Astrocyte of the hippocampus (primary cell): Measurements from ENCODE around the gene CNTNAP2.

ENCODE experiments used
- DNase-seq: peaks from one replicate; pipeline ENCODE4 v3.0.0; 2011; ENCODE audit warnings: low read depth, low spot score

The CNTNAP2 gene

DNA sequence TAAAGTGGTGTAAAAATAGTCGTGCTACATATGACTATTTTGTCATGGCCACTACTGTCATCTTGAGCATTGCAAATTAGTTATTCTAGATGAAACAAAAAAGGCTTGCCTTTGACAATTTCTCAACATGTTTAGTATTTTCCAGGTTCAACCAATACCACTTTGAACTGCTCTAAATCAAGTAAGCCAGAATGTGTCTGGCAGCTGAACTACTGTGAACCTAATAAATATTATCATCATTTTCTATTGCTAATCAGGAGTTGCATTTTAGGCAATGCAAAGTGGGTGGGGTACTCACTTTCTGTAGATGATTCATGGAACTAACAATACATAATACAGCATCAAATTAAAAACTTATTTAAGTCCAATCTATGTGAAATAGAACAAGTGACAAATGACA, 877.2 kb downstream of the CNTNAP2 start:
- no peak for DNase-seq

DNA sequence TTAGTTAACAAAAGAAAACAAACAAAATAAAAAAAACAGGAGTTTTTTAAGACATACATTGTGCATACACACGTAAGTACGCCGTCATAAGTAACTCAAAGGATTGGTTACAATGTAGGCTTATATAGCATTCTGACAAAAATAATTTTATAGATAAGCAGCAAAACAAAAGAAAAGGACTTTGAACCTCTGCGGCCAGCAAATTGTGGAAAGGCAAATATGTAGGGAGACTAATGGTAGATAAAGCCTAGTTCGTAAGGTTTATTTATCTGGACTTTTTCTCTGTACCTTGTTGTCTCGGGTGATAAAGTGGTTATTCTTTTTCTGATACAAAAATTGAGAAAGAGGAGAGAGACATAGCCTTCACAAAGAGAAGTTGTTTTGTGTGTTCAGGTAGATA, 891.9 kb downstream of the CNTNAP2 start:
- no peak for DNase-seq

GRCh38 chr7:147012666-147013065, 896.1 kb downstream of the CNTNAP2 start:
- peak; percentile 3 for DNase-seq

- DNase-seq = peak; percentile 11
These were observed 897.2 kb downstream of the CNTNAP2 start for GRCh38 chr7:147013825-147014224.

- peak; percentile 2 for DNase-seq
These were observed 897.8 kb downstream of the CNTNAP2 start for GRCh38 chr7:147014286-147014955.

GRCh38 chr7:147015999-147016398, 899.4 kb downstream of the CNTNAP2 start:
- no peak for DNase-seq

DNA sequence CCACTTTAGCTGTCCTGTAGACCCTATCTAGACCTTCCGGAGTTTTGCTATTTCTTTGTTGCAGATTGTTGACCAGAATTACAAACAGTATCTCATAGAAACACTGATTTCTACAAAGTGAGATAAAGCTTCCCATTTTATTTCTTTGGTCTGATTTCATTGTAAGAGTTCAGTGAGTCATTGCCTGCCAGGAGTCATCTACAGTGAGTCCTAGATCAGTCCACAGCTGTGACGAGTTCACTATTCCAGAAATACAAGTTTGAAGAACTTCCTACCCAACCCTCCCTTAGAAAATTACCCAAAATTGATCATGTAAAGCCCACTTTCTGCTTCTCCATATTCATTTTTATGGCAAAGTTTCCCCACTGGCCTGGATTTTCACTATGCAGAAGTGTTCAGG, 905.5 kb downstream of the CNTNAP2 start:
- DNase-seq = no peak

DNA sequence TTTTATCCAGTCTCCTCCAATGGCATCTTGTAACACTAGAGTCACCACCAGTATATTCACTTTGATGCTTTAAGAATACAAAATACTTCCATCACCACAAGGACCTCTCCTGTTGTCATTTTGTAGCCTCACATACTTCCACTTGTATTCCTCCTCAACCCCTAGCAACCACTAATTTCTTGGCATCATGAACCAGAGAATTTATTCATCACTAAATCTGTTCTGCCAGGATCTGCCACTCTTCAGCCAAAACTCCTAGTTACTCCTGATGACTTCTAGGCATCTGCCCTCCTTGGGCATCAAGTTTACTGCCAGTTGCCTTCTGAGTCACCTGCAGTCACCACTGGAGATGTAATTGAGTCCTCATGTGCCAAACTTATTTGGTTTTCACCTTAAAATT, 906.8 kb downstream of the CNTNAP2 start:
- DNase-seq = no peak

- no peak for DNase-seq
These were observed 913.4 kb downstream of the CNTNAP2 start for GRCh38 chr7:147029953-147030352.

DNA sequence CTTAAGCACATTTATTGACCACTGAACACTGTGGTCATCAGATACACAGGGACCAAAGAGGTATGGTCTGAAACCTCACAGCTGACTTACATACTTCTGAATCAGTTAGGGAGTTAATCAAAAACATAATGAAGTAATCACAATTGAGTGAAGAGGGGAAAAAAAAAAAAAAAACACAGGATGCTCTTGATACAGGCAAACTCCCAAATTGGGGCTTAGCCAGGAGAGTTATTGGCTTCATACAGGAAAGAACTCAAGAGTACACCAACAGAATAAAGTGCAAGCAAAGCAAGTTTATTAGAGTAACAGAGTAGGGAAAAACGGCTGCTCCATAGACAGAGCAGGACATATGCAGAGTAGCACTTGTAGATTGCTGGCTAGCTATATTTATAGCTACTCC, 917.0 kb downstream of the CNTNAP2 start:
- no peak for DNase-seq

DNA sequence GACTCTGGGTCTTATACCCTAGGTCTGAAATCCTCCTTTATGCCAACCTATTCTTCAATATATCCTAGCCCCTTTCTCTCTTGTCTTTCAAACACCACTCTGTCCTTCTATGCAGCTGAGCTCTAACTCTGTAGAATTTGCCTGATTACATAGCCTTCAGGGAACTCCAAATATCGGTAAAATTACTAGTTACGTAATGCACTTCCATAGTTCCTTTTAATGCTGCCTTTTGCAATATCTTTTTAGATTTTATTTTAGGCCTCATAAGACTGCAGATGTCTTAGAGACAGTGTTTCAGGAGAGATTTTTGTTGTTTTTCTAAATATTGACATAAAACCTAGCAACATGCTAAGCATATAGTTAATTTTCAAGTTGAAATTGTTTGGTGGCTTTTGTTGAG, 924.8 kb downstream of the CNTNAP2 start:
- no peak for DNase-seq

GRCh38 chr7:147044941-147045340, 928.3 kb downstream of the CNTNAP2 start:
- DNase-seq = no peak

GRCh38 chr7:147047696-147048095, 931.1 kb downstream of the CNTNAP2 start:
- no peak for DNase-seq

DNA sequence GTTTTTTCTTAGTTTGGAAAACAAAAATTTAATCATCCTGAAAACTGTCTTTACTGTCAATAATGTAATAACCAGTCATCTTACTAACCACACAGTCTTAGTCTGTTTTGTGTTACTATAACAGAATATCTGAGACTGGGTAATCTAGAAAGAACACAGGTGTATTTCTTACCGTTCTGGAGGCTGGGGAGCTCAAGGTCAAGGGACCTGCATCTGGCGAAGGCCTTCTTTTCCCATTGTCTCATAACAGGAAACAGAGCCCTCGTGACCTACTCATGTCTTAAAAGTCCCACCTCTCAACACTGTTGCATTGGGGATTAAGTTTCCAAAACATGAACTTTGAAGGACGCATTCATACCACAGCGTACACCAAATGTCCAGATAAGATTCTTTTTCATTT, 932.3 kb downstream of the CNTNAP2 start:
- DNase-seq = no peak

- no peak for DNase-seq
These were observed 936.2 kb downstream of the CNTNAP2 start for GRCh38 chr7:147052818-147053217.

GRCh38 chr7:147053746-147054145, 937.1 kb downstream of the CNTNAP2 start:
- DNase-seq = no peak

- no peak for DNase-seq
These were observed 943.5 kb downstream of the CNTNAP2 start for GRCh38 chr7:147060070-147060469.

GRCh38 chr7:147062897-147063296, 946.3 kb downstream of the CNTNAP2 start:
- DNase-seq = no peak

DNA sequence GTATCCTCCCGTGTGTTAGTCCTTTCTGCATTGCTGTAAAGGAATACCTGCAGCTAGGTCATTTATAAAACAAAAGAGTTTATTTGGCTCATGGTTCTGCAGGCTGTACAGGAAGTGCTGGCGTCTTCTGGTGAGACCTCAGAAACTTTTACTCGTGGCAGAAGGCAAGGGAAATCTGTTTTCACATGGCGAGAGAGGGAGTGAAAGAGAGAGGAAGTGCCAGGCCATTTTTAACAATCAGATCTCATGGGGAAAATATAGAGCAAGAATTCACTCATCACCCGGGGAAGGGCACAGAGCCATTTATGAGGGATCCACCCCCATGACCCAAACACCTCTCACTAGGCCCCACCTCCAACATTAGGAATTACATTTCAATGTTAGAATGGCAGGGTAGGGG, 952.2 kb downstream of the CNTNAP2 start:
- no peak for DNase-seq

DNA sequence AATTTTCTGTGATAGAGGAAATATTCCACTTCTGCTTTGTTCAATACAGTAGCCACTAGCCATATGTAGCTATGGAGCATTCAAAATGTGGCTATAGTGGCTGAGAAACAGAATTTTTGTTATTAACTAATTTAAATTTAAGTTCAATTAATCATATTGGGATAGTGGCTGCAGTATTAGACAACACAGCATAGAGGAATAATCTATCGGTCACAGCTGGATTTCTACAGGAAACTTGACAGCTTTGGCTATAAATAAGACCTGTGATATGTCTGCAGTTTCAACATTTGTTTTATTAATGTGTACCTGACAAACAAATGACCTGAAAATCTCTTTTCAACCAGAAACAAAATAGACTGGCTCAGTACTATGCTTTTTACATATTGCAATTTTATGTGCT, 953.2 kb downstream of the CNTNAP2 start:
- no peak for DNase-seq

GRCh38 chr7:147070886-147071285, 954.3 kb downstream of the CNTNAP2 start:
- no peak for DNase-seq

GRCh38 chr7:147071536-147071935, 954.9 kb downstream of the CNTNAP2 start:
- no peak for DNase-seq

DNA sequence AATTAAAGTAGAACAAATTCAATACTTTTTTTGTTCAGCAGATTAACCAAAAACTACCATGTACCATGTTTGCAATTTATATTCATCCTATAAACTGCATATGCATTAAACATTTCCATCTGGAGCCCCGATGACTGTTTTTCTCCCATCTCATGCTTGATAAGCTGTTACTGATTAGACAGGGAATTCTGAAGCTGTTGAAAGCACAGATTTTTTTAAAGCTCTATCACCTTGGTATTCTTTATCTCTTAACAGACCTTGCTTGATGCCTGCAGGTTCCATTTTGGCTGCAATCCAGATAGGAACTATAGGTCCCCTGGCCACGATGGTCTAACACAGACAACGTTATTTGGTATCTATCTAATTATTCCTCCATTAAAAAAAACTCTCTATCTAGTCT, 961.7 kb downstream of the CNTNAP2 start:
- DNase-seq = no peak

- no peak for DNase-seq
These were observed 962.5 kb downstream of the CNTNAP2 start for GRCh38 chr7:147079083-147079482.
